H1 (cell line): ENCODE measurements around the gene UBE2E1. TPM values are rescaled to one million over a fixed set of nuclear protein-coding genes. Genes with fewer than 3 reads are reported as not detected.

Experiments used
- ATF2 ChIP-seq: IDR thresholded peaks from 2 replicates; pipeline ENCODE4 v1.6.1; 2012; ENCODE audit warnings: low read length, inconsistent platforms
- CHD7 ChIP-seq: fragments of 300-600 bp; sonication (generic); IDR thresholded peaks from 2 replicates; pipeline ENCODE4 v1.7.1; 2012; ENCODE audit warnings: low read length, moderate library complexity, mild to moderate bottlenecking, inconsistent platforms; ENCODE audit not compliant: insufficient replicate concordance
- CREB1 ChIP-seq: IDR thresholded peaks from 2 replicates; pipeline ENCODE4 v1.6.1; 2012; ENCODE audit warnings: inconsistent platforms
- MAFK ChIP-seq: IDR thresholded peaks from 2 replicates; pipeline ENCODE4 v1.6.1; 2012; ENCODE audit warnings: low read depth, mild to moderate bottlenecking, improper control_type of control experiment, low read length
- RBBP5 ChIP-seq: IDR thresholded peaks from 2 replicates; pipeline ENCODE4 v1.7.1; 2012; ENCODE audit warnings: low read depth, mild to moderate bottlenecking, inconsistent platforms, low read length, moderate library complexity, borderline replicate concordance
- SIRT6 ChIP-seq: IDR thresholded peaks from one replicate; pipeline ENCODE4 v1.7.1; 2012; ENCODE audit warnings: low read length, inconsistent platforms
- SP1 ChIP-seq: IDR thresholded peaks from 2 replicates; pipeline ENCODE4 v1.6.1; 2011; ENCODE audit warnings: low read depth, low read length
- SP4 ChIP-seq: IDR thresholded peaks from 2 replicates; pipeline ENCODE4 v1.6.1; 2012; ENCODE audit warnings: low read length, inconsistent platforms
- SUZ12 ChIP-seq: fragments of 200-600 bp; sonication (generic); IDR thresholded peaks from 2 replicates; pipeline ENCODE4 v1.6.1; 2012; ENCODE audit warnings: mild to moderate bottlenecking, inconsistent platforms, low read length, moderate library complexity, mixed read lengths
- polyA plus RNA-seq, 7 experiments: library from polyadenylated mRNA; depleted of rRNA in 3 of 7; stranded (reverse) in 5 of 7; unstranded in 2 of 7; fragments of >200 nt in 5 of 7; fragments of 200-250 nt in 2 of 7; gene quantifications; 1 replicate in 5 of 7; 2 replicates in 1 of 7; 4 replicates in 1 of 7; pipeline versions ENCODE4 v1.2.1 to v1.2.3, GENCODE V29; 2011 to 2013; ENCODE audit warnings: missing spikeins in 2 of 7, mixed read lengths in 2 of 7
- total RNA-seq: library from RNA; stranded (reverse); fragmentation: NEBNext Ultra II Directional; extraction: Animal tissue kit (Norgen Biotek cat#: 25700); gene quantifications from 2 replicates; pipeline ENCODE4 v1.2.1, GENCODE V29; 2021

Gene UBE2E1
- total and polyA plus RNA-seq, 2 of the 8 experiments (the other 6 are each of a cell fraction or from before 2014, with no cell fraction given): 109 to 141 TPM

- TF ChIP-seq RBBP5 (no peak), SUZ12 (no peak), CREB1 (no peak), MAFK (no peak), SIRT6 (no peak), ATF2 (no peak), CHD7 (no peak), SP4 (no peak), SP1 (no peak)
Measured at GRCh38 chr3:23807424-23808015, 1.8 kb downstream of the UBE2E1 start (continued).
